Measurements from ENCODE around the gene LIMS1.
"Not testable (repeated sequence)": the region's sequence is repeated elsewhere in the genome, so short reads cannot be mapped to it uniquely, and the experiment has no call there.

The LIMS1 gene

DNA sequence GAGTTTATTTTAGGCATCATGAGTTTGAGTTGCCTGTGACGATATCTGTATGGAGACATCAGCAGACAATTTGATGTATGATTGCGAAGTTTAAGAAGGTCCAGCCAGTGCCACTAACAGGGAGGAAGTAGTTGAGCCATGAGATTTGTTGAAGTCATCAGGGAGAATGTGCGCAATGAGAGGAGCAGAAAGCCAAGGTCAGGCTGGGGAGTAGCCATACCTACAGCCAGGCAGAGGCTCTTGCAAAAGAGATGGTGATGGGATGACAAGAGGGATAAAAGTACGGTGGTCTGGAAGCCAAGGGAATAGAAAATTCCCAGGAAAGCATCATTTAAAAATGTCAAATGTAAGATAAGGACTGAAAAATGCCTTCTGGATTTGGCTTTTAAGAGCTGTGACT, 51.2 kb downstream of the LIMS1 start:
- H3K36me3 ChIP-seq (replicated peaks), result no peaks in the 10 kb centered on the region
- H3K27me3 ChIP-seq (ENCODE audit: low read depth), result no peaks in the 10 kb centered on the region
- in situ Hi-C loops (cut with MboI; ENCODE audit: low sequenced_read_pairs), result loop anchor here (25.0 kb wide), 1 partner anchor 648 kb away; no protein-coding TSS in a partner anchor
- no peak overlapping the region for H3K4me3 ChIP-seq
- no peak for DNase-seq (ENCODE audit: low spot score in 2 of 2)
- H3K9me3 ChIP-seq, result no peaks in the 10 kb centered on the region
- no peaks in the 10 kb centered on the region for H3K4me1 ChIP-seq

- no peak for DNase-seq (ENCODE audit: low spot score in 2 of 2)
- no peak overlapping the region for H3K4me3 ChIP-seq
- in situ Hi-C loops (cut with MboI; ENCODE audit: low sequenced_read_pairs), result loop anchor here (25.0 kb wide), 1 partner anchor 649 kb away; no protein-coding TSS in a partner anchor
- H3K27me3 ChIP-seq (ENCODE audit: low read depth), result no peaks in the 10 kb centered on the region
- no peaks in the 10 kb centered on the region for H3K9me3 ChIP-seq
- no peaks in the 10 kb centered on the region for H3K4me1 ChIP-seq
- H3K36me3 ChIP-seq (replicated peaks), result no peaks in the 10 kb centered on the region
Observed at GRCh38 chr2:108586116-108586515, 51.8 kb downstream of the LIMS1 start.

DNA sequence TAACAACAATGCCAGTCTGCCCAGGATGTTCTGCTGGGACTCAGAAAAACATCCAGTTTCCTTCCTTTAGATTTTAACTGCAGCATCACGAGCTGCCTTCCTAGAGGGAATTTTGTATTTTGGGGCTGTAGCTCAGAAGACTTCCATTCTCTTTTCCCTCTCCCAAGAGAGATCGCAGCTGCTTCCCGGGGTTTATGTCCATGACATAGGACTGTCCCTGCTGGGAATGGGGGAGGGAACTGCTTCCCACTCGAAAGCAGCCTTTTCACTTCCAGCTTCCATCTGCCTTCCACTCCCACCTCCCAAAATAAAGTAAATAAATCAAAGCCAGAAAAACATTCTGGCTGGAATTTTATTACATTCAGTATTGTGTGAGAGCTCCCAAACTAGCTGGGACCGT, 52.4 kb downstream of the LIMS1 start:
- no peaks in the 10 kb centered on the region for H3K9me3 ChIP-seq
- no peak for DNase-seq (ENCODE audit: low spot score in 2 of 2)
- in situ Hi-C loops (cut with MboI; ENCODE audit: low sequenced_read_pairs), result loop anchor here (25.0 kb wide), 1 partner anchor 649 kb away; no protein-coding TSS in a partner anchor
- H3K36me3 ChIP-seq (replicated peaks), result no peaks in the 10 kb centered on the region
- no peak overlapping the region for H3K4me3 ChIP-seq
- no peaks in the 10 kb centered on the region for H3K4me1 ChIP-seq
- H3K27me3 ChIP-seq (ENCODE audit: low read depth), result no peaks in the 10 kb centered on the region

DNA sequence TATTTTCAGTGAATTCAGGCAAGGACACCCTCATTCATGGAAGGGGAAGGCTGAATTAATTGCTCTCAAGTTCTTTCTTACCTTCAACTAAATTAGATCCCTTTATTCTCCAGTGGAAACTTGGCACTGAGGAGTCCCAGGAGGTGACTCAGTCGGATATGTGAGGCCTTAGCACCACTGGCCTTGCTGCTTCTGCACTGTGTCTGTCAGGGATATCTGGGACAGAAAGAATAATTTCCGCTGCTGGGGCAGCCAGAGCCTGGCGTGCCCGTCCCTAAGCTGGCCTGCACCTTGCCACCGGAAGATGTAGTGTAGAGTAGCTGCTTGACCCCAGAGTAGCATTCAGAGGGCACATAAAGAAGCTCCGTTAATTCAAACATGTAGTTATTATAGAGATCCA, 53.4 kb downstream of the LIMS1 start:
- Histone ChIP-seq H3K9me3 (no peaks in the 10 kb centered on the region), H3K27me3 (ENCODE audit: low read depth) (no peaks in the 10 kb centered on the region), H3K4me1 (no peaks in the 10 kb centered on the region), H3K36me3 (replicated peaks) (no peaks in the 10 kb centered on the region), H3K4me3 (no peak overlapping the region)
- in situ Hi-C loops (cut with MboI; ENCODE audit: low sequenced_read_pairs), result loop anchor here (25.0 kb wide), 1 partner anchor 650 kb away; no protein-coding TSS in a partner anchor
- DNase-seq (ENCODE audit: low spot score in 2 of 2), result no peak

- H3K36me3 ChIP-seq (replicated peaks), result no peaks in the 10 kb centered on the region
- H3K9me3 ChIP-seq, result no peaks in the 10 kb centered on the region
- H3K4me1 ChIP-seq, result no peaks in the 10 kb centered on the region
- no peak overlapping the region for H3K4me3 ChIP-seq
- DNase-seq (ENCODE audit: low spot score in 2 of 2), result no peak
- no peaks in the 10 kb centered on the region for H3K27me3 ChIP-seq (ENCODE audit: low read depth)
- in situ Hi-C loops (cut with MboI; ENCODE audit: low sequenced_read_pairs), result loop anchor here (25.0 kb wide), 1 partner anchor 651 kb away; no protein-coding TSS in a partner anchor
Observed at GRCh38 chr2:108588070-108588668, 53.9 kb downstream of the LIMS1 start.

GRCh38 chr2:108589372-108589771, 55.1 kb downstream of the LIMS1 start:
- Histone ChIP-seq H3K36me3 (replicated peaks) (no peaks in the 10 kb centered on the region), H3K4me1 (peaks cover 5% of the 10 kb centered on the region), H3K27me3 (ENCODE audit: low read depth) (no peaks in the 10 kb centered on the region), H3K9me3 (no peaks in the 10 kb centered on the region), H3K4me3 (no peak overlapping the region)
- DNase-seq (ENCODE audit: low spot score in 2 of 2), result no peak
- in situ Hi-C loops (cut with MboI; ENCODE audit: low sequenced_read_pairs), result loop anchor here (25.0 kb wide), 1 partner anchor 652 kb away; no protein-coding TSS in a partner anchor

DNA sequence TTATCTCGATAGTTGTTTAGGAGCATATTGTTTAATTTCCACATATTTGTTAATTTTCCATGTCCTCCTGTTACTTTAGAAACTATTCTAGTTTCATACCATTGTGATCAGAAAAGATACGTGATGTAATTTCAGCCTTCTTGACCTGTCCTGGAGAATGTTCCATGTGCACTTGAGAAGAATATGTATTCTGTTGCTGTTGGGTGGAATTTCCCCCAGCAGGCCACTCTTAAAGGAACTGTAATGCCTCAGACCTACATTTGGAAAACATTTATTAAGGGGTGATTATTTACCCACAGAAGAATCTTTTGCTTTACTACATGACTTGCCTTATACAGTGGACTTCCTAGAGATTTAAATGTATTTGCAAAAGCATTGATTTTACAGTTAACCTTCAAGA, 55.5 kb downstream of the LIMS1 start:
- Histone ChIP-seq H3K36me3 (replicated peaks) (no peaks in the 10 kb centered on the region), H3K4me1 (peaks cover 5% of the 10 kb centered on the region), H3K27me3 (ENCODE audit: low read depth) (no peaks in the 10 kb centered on the region), H3K4me3 (no peak overlapping the region), H3K9me3 (no peaks in the 10 kb centered on the region)
- DNase-seq (ENCODE audit: low spot score in 2 of 2), result no peak
- in situ Hi-C loops (cut with MboI; ENCODE audit: low sequenced_read_pairs), result loop anchor here (25.0 kb wide), 1 partner anchor 652 kb away; no protein-coding TSS in a partner anchor

- in situ Hi-C loops (cut with MboI; ENCODE audit: low sequenced_read_pairs), result loop anchor here (25.0 kb wide), 1 partner anchor 654 kb away; no protein-coding TSS in a partner anchor
- no peak overlapping the region for H3K4me3 ChIP-seq
- H3K9me3 ChIP-seq, result no peaks in the 10 kb centered on the region
- no peaks in the 10 kb centered on the region for H3K27me3 ChIP-seq (ENCODE audit: low read depth)
- peaks cover 5% of the 10 kb centered on the region for H3K4me1 ChIP-seq
- no peak for DNase-seq (ENCODE audit: low spot score in 2 of 2)
- H3K36me3 ChIP-seq (replicated peaks), result no peaks in the 10 kb centered on the region
Observed at GRCh38 chr2:108591163-108591562, 56.9 kb downstream of the LIMS1 start.

GRCh38 chr2:108593547-108594098, 59.4 kb downstream of the LIMS1 start:
- in situ Hi-C loops (cut with MboI; ENCODE audit: low sequenced_read_pairs), result loop anchor here (25.0 kb wide), 1 partner anchor 656 kb away; no protein-coding TSS in a partner anchor
- no peaks in the 10 kb centered on the region for H3K9me3 ChIP-seq
- DNase-seq (ENCODE audit: low spot score in 2 of 2), result no peak
- no peaks in the 10 kb centered on the region for H3K36me3 ChIP-seq (replicated peaks)
- peaks cover 5% of the 10 kb centered on the region for H3K4me1 ChIP-seq
- H3K4me3 ChIP-seq, result no peak overlapping the region
- no peaks in the 10 kb centered on the region for H3K27me3 ChIP-seq (ENCODE audit: low read depth)

DNA sequence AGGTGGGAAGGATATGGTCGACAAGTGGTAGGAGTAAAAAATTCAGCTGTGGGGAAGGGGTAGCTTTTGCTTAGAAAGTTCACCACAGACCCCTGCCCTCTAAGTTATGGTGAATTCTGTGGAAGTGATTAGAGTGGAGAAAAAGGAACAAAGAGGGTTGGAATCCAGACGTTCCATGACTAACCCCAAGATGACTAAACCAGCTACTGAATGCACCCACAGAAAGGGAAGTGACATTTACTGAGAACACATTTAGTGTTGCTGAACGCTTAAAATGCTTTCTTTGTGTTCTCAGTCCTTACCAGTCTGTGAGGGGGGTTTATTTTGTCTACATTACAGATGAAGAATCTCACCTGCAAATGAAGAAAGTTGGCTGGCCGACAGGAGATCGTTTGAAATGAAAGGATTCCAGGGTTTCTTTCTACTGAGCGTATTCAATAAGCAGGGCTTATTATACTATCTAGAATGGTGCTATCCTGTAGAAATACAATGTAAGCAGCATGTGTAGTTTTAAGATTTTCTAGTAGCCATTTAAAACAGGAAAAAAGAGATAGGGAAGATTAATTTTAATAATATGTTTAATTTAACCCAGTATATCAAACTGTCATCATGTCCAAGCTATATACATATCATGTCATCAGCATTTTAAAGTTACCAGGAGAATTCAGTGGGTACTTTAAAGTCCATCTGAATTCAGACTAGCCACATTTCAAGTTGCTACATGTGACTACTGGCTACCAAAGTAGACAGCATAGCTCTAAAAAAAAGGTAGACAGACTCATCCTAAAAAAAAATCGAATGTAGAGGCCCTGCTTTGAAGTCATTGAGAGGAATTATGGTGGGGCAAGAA, 60.1 kb downstream of the LIMS1 start:
- Histone ChIP-seq H3K4me3 (no peak overlapping the region), H3K4me1 (peaks cover 5% of the 10 kb centered on the region), H3K9me3 (no peaks in the 10 kb centered on the region), H3K27me3 (ENCODE audit: low read depth) (no peaks in the 10 kb centered on the region), H3K36me3 (replicated peaks) (no peaks in the 10 kb centered on the region)
- in situ Hi-C loops (cut with MboI; ENCODE audit: low sequenced_read_pairs), result loop anchor here (25.0 kb wide), 1 partner anchor 657 kb away; no protein-coding TSS in a partner anchor
- no peak for DNase-seq (ENCODE audit: low spot score in 2 of 2)

DNA sequence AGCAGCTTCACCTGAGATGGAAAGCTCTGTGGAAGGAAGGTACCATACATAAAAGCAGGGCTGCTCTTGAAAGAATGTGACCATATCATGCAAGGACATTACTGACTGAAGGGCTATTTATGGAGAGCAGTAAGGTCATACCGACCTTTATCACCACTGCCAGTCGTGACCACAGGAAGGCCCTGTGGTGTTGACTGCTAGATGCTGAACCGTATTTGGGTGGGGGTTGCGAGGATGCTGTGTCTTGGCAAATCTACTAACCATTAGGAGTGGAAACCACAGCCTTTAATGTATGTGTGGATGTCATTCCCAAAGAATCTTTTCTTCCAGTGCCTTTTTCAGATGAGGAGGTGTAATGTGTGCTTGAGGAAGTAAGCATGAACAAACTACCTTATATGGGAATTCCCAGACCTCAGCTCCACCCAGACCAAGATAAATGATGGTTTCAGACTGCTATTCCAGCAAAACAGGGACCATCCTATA, 60.8 kb downstream of the LIMS1 start:
- no peaks in the 10 kb centered on the region for H3K36me3 ChIP-seq (replicated peaks)
- no peaks in the 10 kb centered on the region for H3K27me3 ChIP-seq (ENCODE audit: low read depth)
- peaks cover 5% of the 10 kb centered on the region for H3K4me1 ChIP-seq
- no peak overlapping the region for H3K4me3 ChIP-seq
- in situ Hi-C loops (cut with MboI; ENCODE audit: low sequenced_read_pairs), result loop anchor here (25.0 kb wide), 1 partner anchor 658 kb away; no protein-coding TSS in a partner anchor
- no peaks in the 10 kb centered on the region for H3K9me3 ChIP-seq
- DNase-seq (ENCODE audit: low spot score in 2 of 2), result no peak

- DNase-seq (ENCODE audit: low spot score in 2 of 2); H3K9me3 ChIP-seq; H3K36me3 ChIP-seq (replicated peaks); H3K4me1 ChIP-seq; H3K27me3 ChIP-seq (ENCODE audit: low read depth); H3K4me3 ChIP-seq: not testable (repeated sequence)
- in situ Hi-C loops (cut with MboI; ENCODE audit: low sequenced_read_pairs), result loop anchor here (25.0 kb wide), 1 partner anchor 658 kb away; no protein-coding TSS in a partner anchor
Observed at GRCh38 chr2:108595771-108596170, 61.5 kb downstream of the LIMS1 start.

- H3K4me3 ChIP-seq, result not testable (repeated sequence)
- in situ Hi-C loops (cut with MboI; ENCODE audit: low sequenced_read_pairs), result loop anchor here (25.0 kb wide), 1 partner anchor 660 kb away; no protein-coding TSS in a partner anchor
- DNase-seq (ENCODE audit: low spot score in 2 of 2), result peak in 1 of 2 experiments; percentile 20
Observed at GRCh38 chr2:108597105-108597744, 63.0 kb downstream of the LIMS1 start.

More at GRCh38 chr2:108597105-108597744, 63.0 kb downstream of the LIMS1 start:
- not testable (repeated sequence) for H3K36me3 ChIP-seq (replicated peaks); H3K27me3 ChIP-seq (ENCODE audit: low read depth); H3K4me1 ChIP-seq; H3K9me3 ChIP-seq

Data from HAP-1 (cell line).